PC-9 (cell line): ENCODE results near the gene SOX21. TPM values are rescaled to one million over a fixed set of nuclear protein-coding genes. Genes with fewer than 3 reads are reported as not detected.
A peak's percentile ranks its signal among the peaks of the same experiment; 100 is the strongest.

Experiments used
- BruUV-seq: library from RNA; stranded (reverse); fragments of 400-500 nt; replicated peaks from 2 replicates; lab custom pipeline; 2021; lab: Mats Ljungman, UMichigan
- CTCF ChIA-PET: fragments of 300-600 bp; sonication (Branson Sonifier 250); formaldehyde crosslinking; loops from one replicate; lab custom pipeline; 2022; ENCODE audit warnings: antibody characterized with exemption; lab: Charles Lee
- POLR2A ChIA-PET: fragments of 300-600 bp; sonication (Branson Sonifier 250); formaldehyde crosslinking; loops from one replicate; lab custom pipeline; 2022; ENCODE audit warnings: antibody characterized with exemption; ENCODE audit not compliant: unreplicated experiment; lab: Charles Lee
- DNase-seq, 2 experiments: peaks; one replicate each; pipeline versions ENCODE4 v3.0.0 to v3.0.0-alpha.2; 2015 to 2022; ENCODE audit warnings: mixed read lengths in 1 of 2
- H2AFZ ChIP-seq: fragments of 200-600 bp; sonication (generic); 2 replicates; pipeline ENCODE4 v1.8.1; 2017; ENCODE audit warnings: antibody characterized with exemption
- H3F3A ChIP-seq: fragments of 200-600 bp; sonication (generic); 2 replicates; pipeline ENCODE4 v1.8.1; 2017; ENCODE audit warnings: antibody characterized with exemption, mild to moderate bottlenecking, low read depth; ENCODE audit not compliant: insufficient read depth
- H3K27ac ChIP-seq: fragments of 200-600 bp; sonication (generic); 2 replicates; pipeline ENCODE4 v1.6.1; 2016; ENCODE audit warnings: mixed run types
- H3K27me3 ChIP-seq: fragments of 200-600 bp; sonication (generic); 2 replicates; pipeline ENCODE4 v1.6.1; 2016; ENCODE audit warnings: low read depth, mixed run types; ENCODE audit not compliant: insufficient read depth
- H3K36me3 ChIP-seq: fragments of 200-600 bp; sonication (generic); 2 replicates; pipeline ENCODE4 v1.6.1; 2016; ENCODE audit warnings: low read depth, mixed run types
- H3K4me1 ChIP-seq: fragments of 200-600 bp; sonication (generic); replicated peaks from 2 replicates; pipeline ENCODE4 v1.6.1; 2016; ENCODE audit warnings: mixed run types; ENCODE audit not compliant: insufficient read depth
- H3K4me2 ChIP-seq: fragments of 200-600 bp; sonication (generic); 2 replicates; pipeline ENCODE4 v1.6.1; 2017; ENCODE audit warnings: mixed run types
- H3K4me3 ChIP-seq: fragments of 200-600 bp; sonication (generic); 2 replicates; pipeline ENCODE4 v1.6.1; 2016; ENCODE audit warnings: mixed run types
- H3K79me2 ChIP-seq: fragments of 200-600 bp; sonication (generic); 2 replicates; pipeline ENCODE4 v1.6.1; 2017; ENCODE audit warnings: low read depth, mixed run types
- H3K9me2 ChIP-seq: fragments of 200-600 bp; sonication (generic); 2 replicates; pipeline ENCODE4 v1.8.1; 2017; ENCODE audit warnings: mild to moderate bottlenecking; ENCODE audit not compliant: insufficient read depth
- H3K9me3 ChIP-seq: fragments of 200-600 bp; sonication (generic); 2 replicates; pipeline ENCODE4 v1.8.1; 2016; ENCODE audit warnings: low read depth; ENCODE audit not compliant: insufficient read depth
- H4K20me1 ChIP-seq: fragments of 200-600 bp; sonication (generic); 2 replicates; pipeline ENCODE4 v1.8.1; 2017; ENCODE audit not compliant: insufficient read depth
- CTCF ChIP-seq: fragments of 200-600 bp; sonication (generic); conservative IDR thresholded peaks from 2 replicates; pipeline ENCODE4 v1.6.1; 2017; ENCODE audit warnings: mixed run types, antibody characterized with exemption, mild to moderate bottlenecking, moderate library complexity
- EZH2 ChIP-seq: fragments of 200-600 bp; sonication (generic); IDR thresholded peaks from 2 replicates; pipeline ENCODE4 v1.8.0; 2017; ENCODE audit warnings: antibody characterized with exemption, low read depth
- intact Hi-C: fragments of 100-400 bp; cut with micrococcal nuclease; formaldehyde crosslinking; loops from one replicate; pipeline ENCODE4 v1.10.0; 2022; ENCODE audit not compliant: unreplicated experiment
- total RNA-seq: library from RNA; stranded (reverse); gene quantifications from 2 replicates; pipeline ENCODE4 v1.2.3, GENCODE V29; 2021

Gene SOX21
- total RNA-seq, 1 experiment from 2014 or later, result not detected

DNA sequence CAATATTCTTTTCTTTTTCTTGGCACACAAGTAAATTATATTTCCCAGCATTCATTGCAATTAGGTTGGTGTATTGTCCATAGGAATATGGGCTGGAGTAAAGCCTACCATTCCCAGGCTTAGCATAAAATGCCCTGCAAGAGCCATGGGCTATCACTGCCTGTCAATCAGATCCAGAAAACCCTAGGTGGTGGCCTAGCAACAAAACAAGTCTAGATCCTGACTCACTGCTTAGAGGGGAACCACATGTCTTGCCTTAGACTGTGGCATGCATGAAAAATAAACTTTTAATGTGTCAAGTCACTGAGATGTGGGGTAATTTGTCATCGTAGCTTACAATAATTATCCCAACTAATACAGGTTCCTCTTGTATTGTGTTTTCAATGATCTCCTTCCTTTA is 16.2 kb downstream of the SOX21 start:
- H3K9me3 ChIP-seq, result no peaks in the 10 kb centered on the region
- H3F3A ChIP-seq, result no peaks in the 10 kb centered on the region
- DNase-seq, result no peak
- H3K9me2 ChIP-seq, result no peaks in the 10 kb centered on the region
- TF ChIP-seq EZH2, result no peak
- TF ChIP-seq CTCF, result no peak
- no TSS peak for BruUV-seq
- no peak overlapping the region for H3K4me3 ChIP-seq
- H2AFZ ChIP-seq, result 0 out of 2 replicates have a peak overlapping the region, but pooled peaks have one; percentile 31
- POLR2A ChIA-PET, result no interaction called here
- intact Hi-C loops, result no loop called here
- no peak overlapping the region for H3K4me2 ChIP-seq
- no peaks in the 10 kb centered on the region for H3K36me3 ChIP-seq
- H3K79me2 ChIP-seq, result no peaks in the 10 kb centered on the region
- CTCF ChIA-PET, result no interaction called here
- no peak overlapping the region for H3K27ac ChIP-seq
- H3K4me1 ChIP-seq, result no peaks in the 10 kb centered on the region
- peaks cover 86% of the 10 kb centered on the region for H3K27me3 ChIP-seq
- H4K20me1 ChIP-seq, result no peaks in the 10 kb centered on the region

- Histone ChIP-seq H3K9me2 (no peaks in the 10 kb centered on the region), H3K4me3 (no peak overlapping the region), H3K79me2 (no peaks in the 10 kb centered on the region), H3K4me2 (no peak overlapping the region), H3K27ac (no peak overlapping the region), H3F3A (no peaks in the 10 kb centered on the region), H3K27me3 (peaks cover 89% of the 10 kb centered on the region), H3K36me3 (no peaks in the 10 kb centered on the region), H4K20me1 (no peaks in the 10 kb centered on the region), H2AFZ (no peak overlapping the region), H3K4me1 (no peaks in the 10 kb centered on the region), H3K9me3 (no peaks in the 10 kb centered on the region)
- no TSS peak for BruUV-seq
- no peak for TF ChIP-seq CTCF
- TF ChIP-seq EZH2, result no peak
- CTCF ChIA-PET, result no interaction called here
- POLR2A ChIA-PET, result no interaction called here
- DNase-seq, result no peak
- intact Hi-C loops, result no loop called here
These were observed 20.3 kb downstream of the SOX21 start for GRCh38 chr13:94692030-94692429.

GRCh38 chr13:94683409-94683808 is 28.9 kb downstream of the SOX21 start:
- H3K4me2 ChIP-seq, result no peak overlapping the region
- POLR2A ChIA-PET, result no interaction called here
- H3K4me1 ChIP-seq, result no peaks in the 10 kb centered on the region
- H3K79me2 ChIP-seq, result no peaks in the 10 kb centered on the region
- no peak overlapping the region for H2AFZ ChIP-seq
- no peak overlapping the region for H3K27ac ChIP-seq
- no peaks in the 10 kb centered on the region for H3F3A ChIP-seq
- peaks cover 38% of the 10 kb centered on the region for H3K27me3 ChIP-seq
- H3K36me3 ChIP-seq, result no peaks in the 10 kb centered on the region
- BruUV-seq, result no TSS peak
- H3K9me3 ChIP-seq, result no peaks in the 10 kb centered on the region
- CTCF ChIA-PET, result interaction anchor here (0.6 kb wide), 1 partner anchor 473 kb away, joined by 3 read pairs; no protein-coding TSS in a partner anchor
- intact Hi-C loops, result no loop called here
- H3K9me2 ChIP-seq, result no peaks in the 10 kb centered on the region
- no peaks in the 10 kb centered on the region for H4K20me1 ChIP-seq
- no peak overlapping the region for H3K4me3 ChIP-seq
- no peak for DNase-seq
- TF ChIP-seq CTCF (no peak), EZH2 (no peak)
